Pancreas (tissue), 10 donors: ENCODE data around the gene SUPT3H. TPM values are rescaled to one million over a fixed set of nuclear protein-coding genes. Genes with fewer than 3 reads are reported as not detected.

Experiments
- ATAC-seq, 4 donors: fragments of 200-7000 bp; cut with Tn5 transposase; one replicate each; pipeline versions ENCODE4 v1.8.0 to v1.9.1; 2020; ENCODE audit warnings: mild to moderate bottlenecking in 4 of 4, moderate library complexity in 4 of 4
- DNase-seq, 6 donors: peaks; one replicate each; pipeline ENCODE4 v3.0.0-alpha.2; 2020
- FAIRE-seq: peaks from 2 replicates; lab custom pipeline; 2012; peaks lifted over from hg19 to GRCh38; lab: Jason Lieb, UNC
- H3K27ac ChIP-seq, 4 donors: fragments of 200-600 bp; sonication (generic); 1 replicate in 3 of 4; 2 replicates in 1 of 4; pipeline versions ENCODE4 v1.5.0 to v1.8.0; 2020
- H3K27me3 ChIP-seq, 4 donors: fragments of 200-600 bp; one replicate each; pipeline ENCODE4 v1.8.0; 2021
- H3K36me3 ChIP-seq, 3 donors: fragments of 200-600 bp; sonication (generic) in 1 of 3; one replicate each; pipeline versions ENCODE4 v1.5.0 to v1.8.0; 2020 to 2021
- H3K4me1 ChIP-seq, 3 donors: fragments of 200-600 bp; one replicate each; pipeline ENCODE4 v1.8.0; 2021
- H3K4me3 ChIP-seq, 4 donors: fragments of 200-600 bp; sonication (generic) in 2 of 4; one replicate each; pipeline versions ENCODE4 v1.5.0 to v1.8.0; 2020 to 2021
- H3K9me3 ChIP-seq, 4 donors: fragments of 200-600 bp; one replicate each; pipeline ENCODE4 v1.8.0; 2021
- whole genome bisulfite sequencing, 2 donors: extraction: QIAGEN DNeasy Blood & Tissue Kit; methylation state at CpG; one replicate each; pipeline ENCODE4 v1.1.7; 2013; 5-methylcytosine and 5-hydroxymethylcytosine counted together
- intact Hi-C, 3 donors: fragments of 100-400 bp; cut with DNase I; formaldehyde crosslinking; loops; one replicate each; pipeline versions ENCODE4 v1.11.1 to v1.14.2; 2022
- polyA plus RNA-seq, 2 donors: library from polyadenylated mRNA; stranded (reverse); fragments of 200-250 nt; gene quantifications; one replicate each; pipeline ENCODE4 v1.2.3, GENCODE V29; 2013
- total RNA-seq, 6 donors: library from RNA; stranded (reverse); fragmentation: NEBNext Ultra II Directional in 4 of 6; extraction: Animal tissue kit (Norgen Biotek cat#: 25700) in 4 of 6; gene quantifications; one replicate each; pipeline versions ENCODE4 v1.2.1 to v1.2.4, GENCODE V29; 2021 to 2023
- TF ChIP-seq, protein P1 (sequence below), 4 donors: fragments of 200-600 bp; sonication (generic) in 3 of 4; IDR thresholded peaks; one replicate each; pipeline versions ENCODE4 v1.5.0 to v1.8.0; 2021; ENCODE audit warnings: antibody characterized with exemption in 4 of 4
- donor health status: healthy with polysubstance abuse.
- donor health status: DM: no; HTN: no; CAD: no; lungs with moderate emphysema.
- donor health status: DM: no; HTN: no; CAD: no.
- donor health status: control.
- donor health status: control.
- donor health status: Bipolar disorder and iron deficiency.
- donor health status: DM: yes; HTN: yes; CAD: no.
- donor health status: DM: no; HTN: no; CAD: no.
- donor health status: DM: no; HTN: no; CAD: no.
- donor health status: DM: yes; HTN: yes; CAD: no.

SUPT3H gene
- total and polyA plus RNA-seq, 8 donors = 3.6 to 8.0 (median 5.3) TPM

- ATAC-seq (no peak), FAIRE-seq (no peak), DNase-seq (no peak)
- intact Hi-C loops = no loop called here
- no peaks in the 10 kb centered on the region for H3K27me3 ChIP-seq
- WGBS, 2 donors = 75 to 89% methylated on average over 2 of the region's 2 CpGs
- no peak overlapping the region for H3K4me3 ChIP-seq
- no peak overlapping the region for H3K27ac ChIP-seq
- peaks cover 0 to 7% (median 7%) of the 10 kb centered on the region in 3 donors for H3K4me1 ChIP-seq
- TF ChIP-seq, protein P1, sequence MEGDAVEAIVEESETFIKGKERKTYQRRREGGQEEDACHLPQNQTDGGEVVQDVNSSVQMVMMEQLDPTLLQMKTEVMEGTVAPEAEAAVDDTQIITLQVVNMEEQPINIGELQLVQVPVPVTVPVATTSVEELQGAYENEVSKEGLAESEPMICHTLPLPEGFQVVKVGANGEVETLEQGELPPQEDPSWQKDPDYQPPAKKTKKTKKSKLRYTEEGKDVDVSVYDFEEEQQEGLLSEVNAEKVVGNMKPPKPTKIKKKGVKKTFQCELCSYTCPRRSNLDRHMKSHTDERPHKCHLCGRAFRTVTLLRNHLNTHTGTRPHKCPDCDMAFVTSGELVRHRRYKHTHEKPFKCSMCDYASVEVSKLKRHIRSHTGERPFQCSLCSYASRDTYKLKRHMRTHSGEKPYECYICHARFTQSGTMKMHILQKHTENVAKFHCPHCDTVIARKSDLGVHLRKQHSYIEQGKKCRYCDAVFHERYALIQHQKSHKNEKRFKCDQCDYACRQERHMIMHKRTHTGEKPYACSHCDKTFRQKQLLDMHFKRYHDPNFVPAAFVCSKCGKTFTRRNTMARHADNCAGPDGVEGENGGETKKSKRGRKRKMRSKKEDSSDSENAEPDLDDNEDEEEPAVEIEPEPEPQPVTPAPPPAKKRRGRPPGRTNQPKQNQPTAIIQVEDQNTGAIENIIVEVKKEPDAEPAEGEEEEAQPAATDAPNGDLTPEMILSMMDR (IDR thresholded peaks at IDR 0.05) = no peak
- no peaks in the 10 kb centered on the region for H3K36me3 ChIP-seq
- H3K9me3 ChIP-seq = no peaks in the 10 kb centered on the region
These were observed 4.7 kb upstream of the SUPT3H start for GRCh38 chr6:45382391-45382790.

DNA sequence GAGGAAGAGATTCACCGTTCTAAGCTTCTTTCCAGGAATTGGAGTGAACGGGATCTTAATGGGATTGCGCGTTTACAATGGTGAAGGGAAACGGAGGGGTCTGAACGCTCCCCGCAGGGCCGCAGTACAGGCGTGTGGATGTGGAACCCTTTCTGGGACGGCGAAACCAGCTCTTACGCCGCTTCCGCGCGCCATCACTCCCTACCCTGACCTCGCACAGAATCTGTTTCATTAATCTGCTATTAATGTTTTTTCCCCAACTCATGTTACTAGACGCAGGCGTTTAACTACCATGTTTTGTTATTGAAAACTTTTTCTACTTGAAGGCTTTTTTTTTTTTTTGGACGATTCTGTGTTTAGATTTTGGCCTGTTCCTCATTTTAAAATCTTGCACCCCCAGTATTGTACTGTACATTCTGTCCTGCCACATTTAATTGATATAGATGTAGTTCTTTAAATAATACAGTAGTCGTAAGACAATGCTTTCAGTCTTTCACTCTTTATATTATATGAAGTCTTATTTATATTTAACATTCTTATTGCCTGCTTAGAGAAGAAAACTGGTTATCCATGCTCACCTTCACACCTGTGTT is 696 bp upstream of the SUPT3H start:
- no peak for FAIRE-seq
- H3K27ac ChIP-seq = peak overlapping the region; percentile 90 to 98 (median 97)
- H3K4me3 ChIP-seq = peak overlapping the region; percentile 64 to 78 (median 70)
- intact Hi-C loops = no loop called here
- TF ChIP-seq, protein P1 (IDR thresholded peaks at IDR 0.05) = no peak
- peak; percentile 23 to 43 (median 39) for ATAC-seq
- peaks cover 0 to 14% (median 7%) of the 10 kb centered on the region in 3 donors for H3K4me1 ChIP-seq
- H3K27me3 ChIP-seq = no peaks in the 10 kb centered on the region
- no peaks in the 10 kb centered on the region for H3K9me3 ChIP-seq
- 1% methylated on average over 21 of the region's 21 CpGs for WGBS, 2 donors
- DNase-seq = peak in 2 of 6 donors; percentile 23 to 68
- no peaks in the 10 kb centered on the region for H3K36me3 ChIP-seq

- ATAC-seq (peak; percentile 10 to 22 (median 16)), DNase-seq (no peak), FAIRE-seq (no peak)
- intact Hi-C loops = no loop called here
- peak overlapping the region; percentile 64 to 78 (median 70) for H3K4me3 ChIP-seq
- H3K36me3 ChIP-seq = no peaks in the 10 kb centered on the region
- H3K9me3 ChIP-seq = no peaks in the 10 kb centered on the region
- TF ChIP-seq, protein P1 (IDR thresholded peaks at IDR 0.05) = no peak
- H3K27ac ChIP-seq = peak overlapping the region; percentile 90 to 98 (median 97)
- H3K4me1 ChIP-seq = peaks cover 0 to 14% (median 7%) of the 10 kb centered on the region in 3 donors
- no peaks in the 10 kb centered on the region for H3K27me3 ChIP-seq
- 1% methylated on average over 21 of the region's 21 CpGs for WGBS, 2 donors
These were observed 636 bp downstream of the SUPT3H start for GRCh38 chr6:45377043-45377553.

- no peak for ATAC-seq
- FAIRE-seq = peak; percentile 47
- Histone ChIP-seq H3K27me3 (no peaks in the 10 kb centered on the region), H3K4me3 (peak overlapping the region; percentile 64 to 78 (median 70)), H3K36me3 (no peaks in the 10 kb centered on the region), H3K9me3 (no peaks in the 10 kb centered on the region), H3K27ac (peak overlapping the region in 3 of 4 donors; percentile 96 to 98 (median 98)), H3K4me1 (peaks cover 0 to 20% (median 9%) of the 10 kb centered on the region in 3 donors)
- DNase-seq = no peak
- TF ChIP-seq, protein P1 (IDR thresholded peaks at IDR 0.05) = no peak
- intact Hi-C loops = no loop called here
- WGBS, 2 donors = 15 to 18% methylated on average over 11 of the region's 11 CpGs
These were observed 1.3 kb downstream of the SUPT3H start for GRCh38 chr6:45376310-45377042.
